ENCODE measurements around the gene FFAR3.

DNA sequence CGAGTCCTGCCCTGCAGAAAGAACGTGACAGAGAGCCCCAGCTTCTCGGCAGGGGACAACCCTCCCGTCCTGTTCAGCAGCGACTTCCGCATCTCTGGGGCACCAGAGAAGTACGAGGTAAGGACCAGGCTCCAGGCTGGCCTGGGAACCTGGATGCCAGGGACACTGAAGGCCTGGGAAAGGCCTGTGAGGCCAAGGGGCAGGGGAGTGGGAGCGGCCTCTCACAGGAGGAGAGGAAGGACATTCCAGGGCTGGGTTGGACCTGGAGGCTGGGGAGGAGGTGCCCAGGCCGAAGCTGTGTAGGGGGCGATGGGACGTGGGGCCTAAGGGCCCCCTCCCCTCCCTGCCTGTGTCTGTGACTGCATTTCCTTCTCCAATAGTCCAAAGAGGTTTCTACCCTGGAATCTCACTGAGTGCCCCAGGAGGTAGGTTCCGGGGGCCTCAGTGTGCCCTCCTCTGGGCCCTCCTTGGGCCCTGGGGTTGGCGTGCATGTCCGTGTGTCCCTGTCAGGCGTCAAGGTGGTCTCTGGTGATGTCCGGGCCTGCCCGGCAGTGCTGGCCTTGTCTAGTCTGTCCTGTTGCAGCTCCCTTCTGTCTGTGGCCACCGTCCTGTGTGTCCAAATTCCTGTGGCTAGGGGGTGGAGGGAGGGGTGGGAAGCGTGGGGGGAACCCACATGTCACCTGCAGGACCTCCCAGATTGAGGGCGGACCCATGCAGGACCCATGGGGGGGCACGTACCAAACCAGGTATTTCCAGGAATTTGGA, 46.2 kb upstream of the FFAR3 start:
- TF ChIP-seq, protein P1, sequence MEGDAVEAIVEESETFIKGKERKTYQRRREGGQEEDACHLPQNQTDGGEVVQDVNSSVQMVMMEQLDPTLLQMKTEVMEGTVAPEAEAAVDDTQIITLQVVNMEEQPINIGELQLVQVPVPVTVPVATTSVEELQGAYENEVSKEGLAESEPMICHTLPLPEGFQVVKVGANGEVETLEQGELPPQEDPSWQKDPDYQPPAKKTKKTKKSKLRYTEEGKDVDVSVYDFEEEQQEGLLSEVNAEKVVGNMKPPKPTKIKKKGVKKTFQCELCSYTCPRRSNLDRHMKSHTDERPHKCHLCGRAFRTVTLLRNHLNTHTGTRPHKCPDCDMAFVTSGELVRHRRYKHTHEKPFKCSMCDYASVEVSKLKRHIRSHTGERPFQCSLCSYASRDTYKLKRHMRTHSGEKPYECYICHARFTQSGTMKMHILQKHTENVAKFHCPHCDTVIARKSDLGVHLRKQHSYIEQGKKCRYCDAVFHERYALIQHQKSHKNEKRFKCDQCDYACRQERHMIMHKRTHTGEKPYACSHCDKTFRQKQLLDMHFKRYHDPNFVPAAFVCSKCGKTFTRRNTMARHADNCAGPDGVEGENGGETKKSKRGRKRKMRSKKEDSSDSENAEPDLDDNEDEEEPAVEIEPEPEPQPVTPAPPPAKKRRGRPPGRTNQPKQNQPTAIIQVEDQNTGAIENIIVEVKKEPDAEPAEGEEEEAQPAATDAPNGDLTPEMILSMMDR (IDR thresholded peaks at IDR 0.05): no peak
- no peak for TF ChIP-seq POLR2A (IDR thresholded peaks at IDR 0.05)
